ENCODE results near the gene LTO1. TPM values are rescaled to one million over a fixed set of nuclear protein-coding genes. Genes with fewer than 3 reads are reported as not detected.

Gene LTO1
- total and polyA plus RNA-seq, 2 of the 13 experiments (the other 11 are each of a cell fraction or from before 2014, with no cell fraction given) = 11.8 to 15.0 TPM

DNA sequence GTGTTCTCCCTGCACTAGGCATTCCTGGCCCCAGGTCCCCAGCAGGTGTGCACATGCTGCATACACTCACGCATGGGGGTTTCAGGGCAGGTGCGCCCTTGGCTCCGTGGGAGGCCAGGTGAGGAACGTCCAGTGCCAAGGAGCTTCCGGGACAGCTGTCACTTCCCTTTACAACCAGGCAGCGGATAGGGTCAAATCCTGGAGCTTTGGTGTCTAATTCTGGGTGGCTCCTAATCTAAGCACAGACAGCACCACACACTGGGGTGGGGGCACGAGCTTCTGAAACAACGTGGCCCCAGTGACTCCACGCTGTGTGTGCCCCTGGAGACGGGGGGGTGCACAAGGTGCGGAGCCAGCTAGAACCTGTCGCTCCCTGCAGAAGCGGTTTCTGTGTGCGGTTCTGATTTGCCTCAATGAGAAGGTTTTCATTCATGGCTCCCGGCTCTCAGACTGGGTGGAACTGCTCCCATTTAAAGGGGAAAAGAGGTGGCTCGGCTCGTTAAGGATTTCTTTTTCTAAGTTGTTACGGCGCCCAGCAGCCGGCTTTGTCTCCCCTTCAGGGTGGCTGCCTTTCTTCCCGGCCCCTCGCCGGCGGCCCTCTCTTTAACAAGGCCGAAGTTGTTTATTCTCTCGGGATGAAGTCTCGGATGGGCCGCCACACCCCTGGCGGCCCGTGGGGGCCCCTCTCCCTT is 29.2 kb downstream of the LTO1 start:
- Histone ChIP-seq H3K4me2 (ENCODE audit: low read depth, low read length) (no peak overlapping the region), H3K36me3 (replicated peaks in 1 of 2; ENCODE audit: control insufficient read depth in 1 of 2, insufficient read depth in 2 of 2, low read length in 2 of 2) (peaks cover 34 to 65% of the 10 kb centered on the region in 2 experiments), H3K4me1 (ENCODE audit: insufficient read depth, low read length) (peaks cover 35% of the 10 kb centered on the region), H3K27me3 (ENCODE audit: control insufficient read depth in 1 of 2, insufficient read depth in 2 of 2, low read length in 2 of 2) (no peaks in the 10 kb centered on the region; a peak in 1 of 5 replicates), H4K20me1 (ENCODE audit: insufficient read depth, low read length) (peaks cover 42% of the 10 kb centered on the region), H2AFZ (ENCODE audit: low read length) (no peak overlapping the region), H3K79me2 (ENCODE audit: insufficient read depth, low read length) (peaks cover 40% of the 10 kb centered on the region), H3K4me3 (replicated peaks in 1 of 3; ENCODE audit: insufficient read depth in 1 of 3, low read depth in 2 of 3, low read length in 3 of 3) (no peak overlapping the region), H3K9ac (ENCODE audit: insufficient read depth, low read depth, low read length) (no peak overlapping the region), H3K9me3 (ENCODE audit: low read length) (no peaks in the 10 kb centered on the region), H3K27ac (ENCODE audit: extremely low read length, insufficient read depth, low read length) (no peak overlapping the region)
- no peak for TF ChIP-seq ZNF121 (CRISPR knock-in tag; IDR thresholded peaks at IDR 0.05)
- no peak for TF ChIP-seq CEBPB (IDR thresholded peaks at IDR 0.05; ENCODE audit: borderline replicate concordance, low read depth, low read length)
- TF ChIP-seq ZNF547 (CRISPR knock-in tag; IDR thresholded peaks at IDR 0.05) = no peak
- peak; percentile 48 for TF ChIP-seq ZC3H13 (CRISPR knock-in tag; IDR thresholded peaks at IDR 0.05)
- TF ChIP-seq IKZF1 (IDR thresholded peaks at IDR 0.05) = no peak
- peak; percentile 19; the same call in 1 of the 2 replicates for TF ChIP-seq POLR2AphosphoS5 (IDR thresholded peaks at IDR 0.05; ENCODE audit: low read depth, low read length)
- no peak for TF ChIP-seq TEAD2 (CRISPR knock-in tag; IDR thresholded peaks at IDR 0.05)
- TF ChIP-seq POLR2G (IDR thresholded peaks at IDR 0.05; ENCODE audit: low read depth, low read length) = peak; percentile 43
- 0 out of 2 replicates have a peak, but pooled peaks have one; percentile 18 for TF ChIP-seq ZNF326 (CRISPR knock-in tag; IDR thresholded peaks at IDR 0.05; ENCODE audit: borderline replicate concordance)
- no peak for TF ChIP-seq ZSCAN22 (CRISPR knock-in tag; IDR thresholded peaks at IDR 0.05)
- no peak for TF ChIP-seq NFYC (CRISPR knock-in tag; IDR thresholded peaks at IDR 0.05)
- TF ChIP-seq RBM22 (optimal IDR thresholded peaks at IDR 0.05; ENCODE audit: low read length) = peak; percentile 84
- no peak for TF ChIP-seq ATF7 (IDR thresholded peaks at IDR 0.05)
- TF ChIP-seq ATF7 (CRISPR knock-in tag; IDR thresholded peaks at IDR 0.05) = no peak
- TF ChIP-seq POLR2A (IDR thresholded peaks at IDR 0.05; ENCODE audit: insufficient read depth in 1 of 2, low read depth in 2 of 2, low read length in 2 of 2) = peak in 1 of 2 experiments; percentile 31; a peak in 1 of 4 replicates
- no peak for TF ChIP-seq REL (CRISPR knock-in tag; conservative IDR thresholded peaks at IDR 0.05)
- TF ChIP-seq, protein P1, sequence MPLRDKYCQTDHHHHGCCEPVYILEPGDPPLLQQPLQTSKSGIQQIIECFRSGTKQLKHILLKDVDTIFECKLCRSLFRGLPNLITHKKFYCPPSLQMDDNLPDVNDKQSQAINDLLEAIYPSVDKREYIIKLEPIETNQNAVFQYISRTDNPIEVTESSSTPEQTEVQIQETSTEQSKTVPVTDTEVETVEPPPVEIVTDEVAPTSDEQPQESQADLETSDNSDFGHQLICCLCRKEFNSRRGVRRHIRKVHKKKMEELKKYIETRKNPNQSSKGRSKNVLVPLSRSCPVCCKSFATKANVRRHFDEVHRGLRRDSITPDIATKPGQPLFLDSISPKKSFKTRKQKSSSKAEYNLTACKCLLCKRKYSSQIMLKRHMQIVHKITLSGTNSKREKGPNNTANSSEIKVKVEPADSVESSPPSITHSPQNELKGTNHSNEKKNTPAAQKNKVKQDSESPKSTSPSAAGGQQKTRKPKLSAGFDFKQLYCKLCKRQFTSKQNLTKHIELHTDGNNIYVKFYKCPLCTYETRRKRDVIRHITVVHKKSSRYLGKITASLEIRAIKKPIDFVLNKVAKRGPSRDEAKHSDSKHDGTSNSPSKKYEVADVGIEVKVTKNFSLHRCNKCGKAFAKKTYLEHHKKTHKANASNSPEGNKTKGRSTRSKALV (CRISPR knock-in tag; IDR thresholded peaks at IDR 0.05) = no peak
- intact Hi-C loops (cut with micrococcal nuclease; ENCODE audit: unreplicated experiment) = loop anchor here (10.0 kb wide), 2 partner anchors 151 to 541 kb away; no protein-coding TSS in a partner anchor
- POLR2A ChIA-PET = interaction anchor here (0.8 to 5.5 kb wide), 4 partner anchors 9 to 29 kb away, joined by 3 to 40 read pairs (median 20); partner anchors contain the start of gene LTO1
- in situ Hi-C loops (cut with HindIII; ENCODE audit: extremely low pct_ligation_motif_present, low pct_unique_long_range_greater_than_20kb) = loop anchor here (25.0 kb wide), 1 partner anchor 209 kb away; no protein-coding TSS in a partner anchor
- DNase-seq (ENCODE audit: low spot score) = no peak
- CTCF ChIA-PET (ENCODE audit: low intra/inter-chr PET ratio, low total read pairs) = interaction anchor here (4.1 kb wide), 1 partner anchor 25 kb away, joined by 26 read pairs; no protein-coding TSS in a partner anchor
- WGBS (ENCODE audit: low lambda C conversion rate) = 95% methylated on average over 21 of the region's 30 CpGs
- FAIRE-seq = no peak
- no TSS peak for BruUV-seq (replicated peaks)
- no peak for ATAC-seq

Data from HepG2 (cell line).